Measurements from ENCODE around the gene SLC38A6.

SLC38A6 gene

GRCh38 chr14:61037215-61037614 lies 56.2 kb downstream of the SLC38A6 start:
- Histone ChIP-seq H3K4me3 (ENCODE audit: low read length, poor library complexity, severe bottlenecking) (no peak overlapping the region), H3K4me2 (ENCODE audit: low read depth, low read length, poor library complexity, severe bottlenecking) (no peak overlapping the region)
- TF ChIP-seq EZH2phosphoT487 (IDR thresholded peaks at IDR 0.05; ENCODE audit: borderline replicate concordance) (no peak), CTCF (conservative IDR thresholded peaks at IDR 0.05; ENCODE audit: low read length) (no peak)

GRCh38 chr14:61041704-61042103 lies 60.7 kb downstream of the SLC38A6 start:
- Histone ChIP-seq H4K20me1 (ENCODE audit: insufficient read depth, low read length, poor library complexity, severe bottlenecking) (no peaks in the 10 kb centered on the region), H3K9me3 (ENCODE audit: insufficient read depth, low read depth, low read length) (no peaks in the 10 kb centered on the region), H3K4me1 (ENCODE audit: insufficient read depth, low read length, poor library complexity, severe bottlenecking) (no peaks in the 10 kb centered on the region), H3K4me2 (ENCODE audit: low read depth, low read length, poor library complexity, severe bottlenecking) (no peak overlapping the region), H3F3A (ENCODE audit: low read depth) (no peaks in the 10 kb centered on the region), H3K27me3 (ENCODE audit: insufficient read depth, low read length, poor library complexity, severe bottlenecking) (no peaks in the 10 kb centered on the region), H3K79me2 (ENCODE audit: insufficient read depth, low read length) (no peaks in the 10 kb centered on the region), H3K36me3 (ENCODE audit: insufficient read depth, low read length) (no peaks in the 10 kb centered on the region), H2AFZ (ENCODE audit: low read length) (no peak overlapping the region), H3K9ac (ENCODE audit: low read depth, low read length, poor library complexity, severe bottlenecking) (no peak overlapping the region), H3K9me2 (replicated peaks; ENCODE audit: low read depth, low read length) (no peaks in the 10 kb centered on the region), H3K4me3 (ENCODE audit: low read length, poor library complexity, severe bottlenecking) (no peak overlapping the region)
- no peak for TF ChIP-seq CTCF (conservative IDR thresholded peaks at IDR 0.05; ENCODE audit: low read length)
- no peak for TF ChIP-seq EZH2phosphoT487 (IDR thresholded peaks at IDR 0.05; ENCODE audit: borderline replicate concordance)

More at GRCh38 chr14:61037215-61037614, 56.2 kb downstream of the SLC38A6 start:
- Histone ChIP-seq H4K20me1 (ENCODE audit: insufficient read depth, low read length, poor library complexity, severe bottlenecking) (no peaks in the 10 kb centered on the region), H3K27me3 (ENCODE audit: insufficient read depth, low read length, poor library complexity, severe bottlenecking) (no peaks in the 10 kb centered on the region), H3K4me1 (ENCODE audit: insufficient read depth, low read length, poor library complexity, severe bottlenecking) (peaks cover 8% of the 10 kb centered on the region), H3K79me2 (ENCODE audit: insufficient read depth, low read length) (no peaks in the 10 kb centered on the region), H3K9ac (ENCODE audit: low read depth, low read length, poor library complexity, severe bottlenecking) (no peak overlapping the region), H2AFZ (ENCODE audit: low read length) (no peak overlapping the region), H3K9me3 (ENCODE audit: insufficient read depth, low read depth, low read length) (no peaks in the 10 kb centered on the region), H3F3A (ENCODE audit: low read depth) (no peaks in the 10 kb centered on the region), H3K36me3 (ENCODE audit: insufficient read depth, low read length) (no peaks in the 10 kb centered on the region), H3K9me2 (replicated peaks; ENCODE audit: low read depth, low read length) (no peaks in the 10 kb centered on the region)

GRCh38 chr14:61042220-61042619 lies 61.2 kb downstream of the SLC38A6 start:
- Histone ChIP-seq H3K4me2 (ENCODE audit: low read depth, low read length, poor library complexity, severe bottlenecking) (no peak overlapping the region), H2AFZ (ENCODE audit: low read length) (no peak overlapping the region), H4K20me1 (ENCODE audit: insufficient read depth, low read length, poor library complexity, severe bottlenecking) (no peaks in the 10 kb centered on the region), H3K4me1 (ENCODE audit: insufficient read depth, low read length, poor library complexity, severe bottlenecking) (no peaks in the 10 kb centered on the region), H3K4me3 (ENCODE audit: low read length, poor library complexity, severe bottlenecking) (no peak overlapping the region), H3K36me3 (ENCODE audit: insufficient read depth, low read length) (no peaks in the 10 kb centered on the region), H3F3A (ENCODE audit: low read depth) (no peaks in the 10 kb centered on the region), H3K9me2 (replicated peaks; ENCODE audit: low read depth, low read length) (no peaks in the 10 kb centered on the region), H3K9ac (ENCODE audit: low read depth, low read length, poor library complexity, severe bottlenecking) (no peak overlapping the region), H3K27me3 (ENCODE audit: insufficient read depth, low read length, poor library complexity, severe bottlenecking) (no peaks in the 10 kb centered on the region), H3K9me3 (ENCODE audit: insufficient read depth, low read depth, low read length) (no peaks in the 10 kb centered on the region), H3K79me2 (ENCODE audit: insufficient read depth, low read length) (no peaks in the 10 kb centered on the region)
- TF ChIP-seq CTCF (conservative IDR thresholded peaks at IDR 0.05; ENCODE audit: low read length), result no peak
- TF ChIP-seq EZH2phosphoT487 (IDR thresholded peaks at IDR 0.05; ENCODE audit: borderline replicate concordance), result no peak

All from Loucy (cell line).